HG03378 (cell line): ENCODE data around the gene ST3GAL4.

Source experiments
- ATAC-seq: cut with Tn5 transposase; IDR thresholded peaks from one replicate; pipeline ENCODE4 v1.9.1; 2021; ENCODE audit warnings: mild to moderate bottlenecking, moderate library complexity; ENCODE audit not compliant: unreplicated experiment

The ST3GAL4 gene

DNA sequence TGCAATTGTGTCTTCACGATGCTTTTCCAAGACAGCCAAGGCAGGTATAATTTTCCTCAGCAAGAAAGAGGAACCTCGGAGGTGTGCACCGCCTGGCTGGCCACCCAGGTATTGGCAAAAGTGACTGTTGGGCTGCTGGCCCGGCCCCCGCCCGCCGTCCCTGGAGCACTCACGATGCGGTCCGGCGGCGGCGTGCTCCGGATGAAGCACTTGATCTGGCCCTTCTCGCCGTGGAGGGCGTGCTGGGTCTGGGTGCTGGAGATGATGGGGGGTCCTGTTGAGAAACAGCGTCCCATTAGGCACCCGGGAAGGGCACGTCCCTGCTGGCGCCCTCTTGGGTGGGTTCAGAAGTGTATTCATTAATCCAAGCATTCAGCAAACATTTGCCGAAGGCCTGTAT, 84.8 kb downstream of the ST3GAL4 start:
- no peak for ATAC-seq

DNA sequence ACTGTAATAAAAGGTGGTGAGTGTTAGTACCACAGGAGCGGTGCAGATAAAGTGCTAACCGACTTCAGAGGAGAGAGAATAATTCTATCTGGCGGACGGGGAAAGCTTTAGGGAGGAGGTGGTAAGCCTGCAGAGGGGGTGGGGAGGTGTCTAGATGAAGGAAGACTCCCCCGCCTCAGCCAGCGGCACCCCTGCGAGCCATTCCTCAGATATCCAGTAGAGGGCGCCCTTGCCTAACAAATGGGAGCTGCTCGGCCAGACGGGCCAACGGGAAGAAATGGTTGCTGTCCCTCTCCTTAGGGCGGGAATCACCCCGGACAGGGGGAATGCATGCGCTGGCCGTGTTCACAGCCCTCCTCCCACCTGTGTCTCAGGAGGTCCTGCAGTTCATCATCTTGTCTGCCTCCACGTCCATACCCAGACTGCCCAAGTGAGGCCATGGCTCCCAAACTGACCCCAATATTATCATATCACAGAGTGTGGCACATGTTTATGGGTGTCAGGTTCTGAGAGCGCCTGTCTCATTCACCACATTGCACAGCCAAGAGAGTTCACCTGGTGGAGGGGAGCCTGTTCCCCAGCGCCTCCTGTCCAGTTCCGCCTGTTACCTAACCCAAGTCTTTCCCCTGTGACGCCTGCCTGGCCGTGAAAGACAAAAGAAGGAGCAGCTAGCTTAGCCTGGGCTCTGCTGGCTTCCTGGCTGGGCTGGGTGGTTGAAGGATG, 85.5 kb downstream of the ST3GAL4 start:
- peak; percentile 73 for ATAC-seq

DNA sequence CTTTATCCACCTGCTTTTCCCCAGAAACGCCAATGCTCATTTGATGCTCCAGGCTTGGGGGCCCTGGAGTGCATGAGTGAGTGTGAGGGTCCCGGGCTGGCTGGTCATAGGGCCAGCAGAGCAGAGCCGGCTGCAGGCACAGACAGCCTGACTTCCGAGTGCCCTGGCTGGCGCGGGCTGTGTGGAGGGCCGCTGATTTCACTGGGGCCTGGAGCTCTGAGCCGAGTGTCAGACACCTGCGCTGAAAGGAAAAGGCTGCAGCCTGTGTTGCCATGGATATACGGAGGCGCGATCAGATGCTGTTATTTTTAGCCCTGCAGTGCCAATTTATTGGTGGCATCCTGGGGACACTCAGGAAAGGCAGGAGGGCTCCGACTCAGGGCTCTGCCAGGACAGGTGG, 87.6 kb downstream of the ST3GAL4 start:
- ATAC-seq = no peak

DNA sequence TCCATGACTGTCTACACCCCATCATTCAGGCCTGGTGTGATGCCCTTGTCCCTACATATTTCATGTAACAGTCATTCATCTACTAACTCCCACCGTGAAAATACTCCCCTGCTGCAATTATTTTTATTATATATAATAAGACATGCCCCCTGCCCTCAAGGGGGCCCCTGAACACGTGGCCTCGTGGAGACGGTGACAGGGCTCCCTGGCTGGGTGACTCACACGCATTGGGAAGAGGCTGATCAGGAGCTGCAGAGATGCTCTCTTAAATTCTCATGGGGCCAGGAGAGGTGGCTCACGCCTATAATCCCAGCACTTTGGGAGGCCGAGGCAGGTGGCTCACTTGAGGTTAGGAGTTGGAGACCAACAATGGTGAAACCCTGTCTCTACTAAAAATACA, 88.6 kb downstream of the ST3GAL4 start:
- ATAC-seq = no peak

DNA sequence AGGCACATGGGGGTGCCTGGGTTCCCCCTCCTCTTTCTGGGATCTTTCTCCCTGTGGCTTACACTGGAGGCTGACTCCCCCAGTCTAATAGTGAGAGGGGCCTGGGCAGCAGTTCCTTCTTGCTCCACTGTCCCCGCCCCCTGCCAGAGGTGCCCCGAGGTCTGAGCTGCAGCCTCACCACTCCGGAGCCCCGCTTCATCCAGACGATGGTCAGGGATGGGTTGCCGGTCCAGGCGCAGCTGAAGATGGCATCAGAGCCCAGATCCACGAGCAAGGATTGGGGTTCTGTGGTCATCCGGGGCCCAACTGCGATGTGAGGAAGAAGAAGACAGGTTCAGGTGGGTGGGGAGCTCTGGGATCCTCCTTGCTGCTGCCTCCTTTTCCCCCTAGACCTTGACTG, 91.1 kb downstream of the ST3GAL4 start:
- no peak for ATAC-seq

DNA sequence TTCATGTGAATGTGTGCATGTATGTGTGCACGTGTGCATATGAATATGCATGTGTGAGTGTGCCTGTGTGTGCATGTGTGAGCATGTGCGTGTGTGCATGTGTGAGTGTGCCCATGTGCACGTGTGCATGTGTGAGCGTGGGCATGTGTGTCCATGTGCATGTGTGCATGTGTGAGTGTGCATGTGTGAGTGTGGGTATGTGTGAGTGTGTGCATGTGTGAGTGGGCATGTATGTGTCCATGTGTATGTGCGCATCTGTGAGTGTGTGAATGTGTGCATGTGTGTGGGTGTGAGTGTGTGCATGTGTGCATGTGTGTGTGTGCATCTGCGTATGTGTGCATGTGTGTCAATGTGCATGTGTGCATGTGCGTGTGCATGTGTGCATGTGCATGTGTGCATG, 94.7 kb downstream of the ST3GAL4 start:
- ATAC-seq = no peak

DNA sequence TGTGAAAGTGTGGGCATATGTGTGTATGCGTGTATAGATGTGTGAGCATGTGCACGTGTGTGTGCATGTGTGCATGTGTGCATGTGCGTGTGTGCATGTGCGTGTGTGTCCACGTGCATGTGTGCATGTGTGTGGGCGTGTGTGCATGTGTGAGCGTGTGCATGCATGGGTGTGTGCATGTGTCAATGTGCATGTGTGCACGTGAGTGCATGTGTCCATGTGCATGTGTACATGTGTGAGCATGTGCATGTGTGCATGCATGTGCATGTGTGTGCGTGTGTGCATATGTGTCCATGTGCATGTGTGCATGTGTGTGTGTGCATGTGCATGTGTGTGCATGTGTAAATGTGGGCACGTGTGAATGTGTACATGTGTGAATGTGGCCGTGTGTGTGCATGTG, 95.3 kb downstream of the ST3GAL4 start:
- no peak for ATAC-seq

DNA sequence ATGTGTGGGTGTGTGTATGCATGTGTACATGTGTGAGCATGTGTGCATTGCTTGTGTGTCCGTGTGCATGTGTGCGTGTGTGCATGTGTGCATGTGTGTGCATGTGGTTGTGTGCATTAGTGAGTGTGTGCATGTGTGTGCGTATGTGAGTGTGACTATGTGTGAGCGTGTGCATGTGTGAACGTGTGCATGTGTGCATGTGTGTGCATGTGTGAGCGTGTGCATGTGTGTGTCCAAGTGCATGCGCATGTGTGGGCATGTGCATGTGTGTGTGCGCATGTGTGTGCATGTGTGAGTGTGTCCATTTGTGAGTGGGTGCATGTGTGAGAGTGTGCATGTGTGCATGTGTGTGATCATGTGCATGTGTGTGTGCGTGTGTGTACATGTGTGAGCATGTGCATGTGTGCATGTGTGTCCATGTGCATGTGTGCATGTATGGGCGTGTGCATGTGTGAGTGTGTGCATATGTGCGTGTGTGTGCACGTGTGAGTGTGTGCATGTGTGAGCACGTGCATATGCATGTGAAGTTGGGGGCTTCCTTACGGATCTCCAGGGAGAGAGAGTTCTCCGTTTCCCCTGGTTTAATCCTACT, 95.8 kb downstream of the ST3GAL4 start:
- ATAC-seq = no peak

DNA sequence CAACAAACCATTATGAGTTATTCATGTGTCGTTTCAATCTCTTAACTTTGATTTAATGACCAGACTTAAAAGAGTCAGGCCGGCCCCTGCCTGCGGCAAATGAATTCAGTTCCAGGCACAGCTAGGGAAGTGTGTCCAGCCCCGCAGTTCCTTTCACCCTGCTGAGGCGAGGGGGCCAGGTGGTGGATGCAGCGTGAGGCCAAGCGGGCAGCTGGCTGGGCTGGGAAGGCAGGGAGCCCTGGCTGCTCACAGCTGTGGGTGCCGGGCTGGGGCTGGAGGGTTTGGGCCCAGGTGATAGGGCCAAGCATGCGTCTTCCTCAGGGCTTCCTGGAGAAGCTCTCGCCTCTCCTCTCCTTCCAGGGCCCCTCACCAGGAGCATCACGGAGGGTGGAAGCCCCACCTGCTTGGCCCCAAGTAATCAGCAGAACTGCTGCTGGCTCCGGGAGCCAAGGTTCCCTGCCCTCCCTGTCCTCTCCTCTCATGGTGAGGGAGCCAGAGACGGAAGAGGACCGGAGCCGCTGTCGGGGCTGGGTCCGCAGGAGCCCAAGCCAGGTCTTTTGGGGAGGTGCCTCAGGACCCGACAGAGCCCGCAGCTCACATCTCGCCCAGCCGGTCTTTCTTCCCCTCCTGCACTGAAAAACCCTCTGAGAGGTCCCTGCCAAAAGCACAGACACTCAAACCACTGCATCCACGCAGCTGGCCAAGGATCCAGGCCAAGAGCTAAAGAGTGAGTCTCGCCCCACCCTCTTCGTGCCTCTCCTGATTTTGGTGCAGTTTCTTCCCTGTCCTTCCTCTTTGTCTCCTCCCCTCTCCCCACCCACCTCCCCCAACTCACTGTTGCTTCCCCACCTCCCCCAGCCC, 97.0 kb downstream of the ST3GAL4 start:
- ATAC-seq = no peak

DNA sequence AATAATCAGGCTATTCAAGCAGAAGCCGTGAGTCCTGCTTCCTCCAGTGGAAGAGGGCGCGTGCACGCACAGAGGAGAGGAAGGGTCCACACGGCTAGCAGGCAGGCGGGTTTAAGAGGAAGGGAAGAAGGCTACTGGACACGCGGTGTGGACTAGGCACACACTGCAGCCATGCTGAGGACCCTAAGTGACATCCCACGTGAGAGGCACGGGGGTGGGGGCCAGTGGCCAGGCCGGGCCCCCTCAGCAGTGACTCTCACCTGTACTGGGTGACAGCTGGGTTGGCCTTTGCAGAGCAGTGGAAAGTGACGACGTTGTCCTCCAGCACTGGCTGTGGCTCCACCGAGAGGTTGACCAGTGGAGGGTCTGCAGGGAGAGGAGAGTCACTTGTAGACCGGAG, 100.6 kb downstream of the ST3GAL4 start:
- no peak for ATAC-seq

DNA sequence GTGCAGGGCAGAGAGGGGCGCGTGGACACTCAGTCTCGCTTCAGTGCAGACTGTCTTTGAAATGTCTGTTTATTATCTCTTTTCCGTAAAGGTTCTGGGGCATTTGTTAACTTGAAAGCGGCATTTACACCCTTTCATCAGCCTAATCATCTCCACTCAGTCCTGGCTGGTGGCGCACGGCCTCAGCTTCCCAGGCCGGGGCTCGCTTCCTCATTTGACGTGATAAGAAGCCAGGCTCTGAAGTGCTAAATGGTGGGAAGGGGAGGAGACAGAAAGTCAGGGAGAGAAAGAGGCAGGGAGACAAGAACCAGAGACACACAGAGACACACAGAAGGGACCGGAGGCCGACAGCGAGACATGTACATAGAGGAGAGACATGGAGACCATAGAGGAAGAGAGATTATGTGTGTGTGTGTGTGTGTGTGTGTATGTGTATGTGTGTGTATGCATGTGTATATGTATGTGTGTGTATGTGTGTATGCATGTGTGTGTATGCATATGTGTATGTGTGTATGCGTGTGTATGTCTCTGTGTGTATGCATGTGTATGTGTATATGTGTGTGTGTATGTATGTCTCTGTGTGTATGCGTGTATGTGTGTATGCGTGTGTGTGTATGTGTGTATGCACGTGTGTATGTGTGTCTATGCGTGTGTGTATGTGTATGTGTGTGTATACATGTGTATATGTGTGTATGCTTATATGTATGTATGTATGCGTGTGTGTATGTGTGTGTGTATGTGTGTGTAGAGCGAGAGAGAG, 101.5 kb downstream of the ST3GAL4 start:
- ATAC-seq = no peak

DNA sequence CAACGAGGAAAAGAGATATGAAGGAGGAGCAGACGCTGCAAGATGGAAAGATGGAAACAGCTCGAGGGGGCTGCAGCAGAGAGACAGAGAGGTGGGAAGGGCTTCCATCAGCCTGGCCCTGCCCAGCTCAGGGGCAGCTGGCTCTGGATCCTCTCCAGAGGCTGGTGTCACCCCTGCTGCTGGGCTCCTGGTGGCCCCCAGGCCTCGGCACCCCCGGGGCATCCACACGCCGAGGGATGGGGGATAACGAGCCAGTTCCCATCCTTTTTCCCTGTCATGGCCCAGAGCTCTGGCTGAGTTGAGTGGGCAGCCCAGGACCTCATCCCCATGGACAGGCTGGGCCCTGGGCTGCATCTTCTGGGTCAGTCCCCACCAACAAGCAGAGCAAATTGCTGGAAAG, 102.3 kb downstream of the ST3GAL4 start:
- ATAC-seq = no peak

DNA sequence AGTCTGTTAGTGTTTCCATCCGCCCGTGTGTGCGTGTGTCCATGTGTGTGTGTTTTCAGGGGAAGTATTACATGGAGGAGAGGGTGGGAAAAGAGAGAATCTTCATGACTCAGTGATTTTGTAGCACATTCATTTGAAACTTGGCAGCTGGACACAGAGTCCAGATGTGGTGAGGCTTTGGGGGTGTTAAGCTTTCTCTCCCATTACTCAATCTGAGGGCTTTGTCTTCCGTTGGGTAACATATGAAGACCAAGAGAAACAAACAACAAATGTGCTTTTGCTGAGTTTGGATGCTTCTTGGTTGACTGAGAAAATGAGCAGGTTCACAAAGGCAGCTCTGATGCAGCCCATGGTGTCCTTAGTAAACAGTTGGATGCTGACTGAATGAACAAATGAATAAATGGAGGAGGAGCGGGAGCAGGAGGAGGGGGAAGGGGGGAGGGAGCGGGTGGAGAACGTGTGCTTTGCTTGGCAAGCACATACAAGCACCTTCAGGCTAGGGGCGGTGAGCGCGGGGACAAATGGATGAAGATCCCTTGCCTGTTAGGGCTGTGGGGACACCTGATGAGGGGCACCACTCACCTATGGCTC, 104.3 kb downstream of the ST3GAL4 start:
- no peak for ATAC-seq

DNA sequence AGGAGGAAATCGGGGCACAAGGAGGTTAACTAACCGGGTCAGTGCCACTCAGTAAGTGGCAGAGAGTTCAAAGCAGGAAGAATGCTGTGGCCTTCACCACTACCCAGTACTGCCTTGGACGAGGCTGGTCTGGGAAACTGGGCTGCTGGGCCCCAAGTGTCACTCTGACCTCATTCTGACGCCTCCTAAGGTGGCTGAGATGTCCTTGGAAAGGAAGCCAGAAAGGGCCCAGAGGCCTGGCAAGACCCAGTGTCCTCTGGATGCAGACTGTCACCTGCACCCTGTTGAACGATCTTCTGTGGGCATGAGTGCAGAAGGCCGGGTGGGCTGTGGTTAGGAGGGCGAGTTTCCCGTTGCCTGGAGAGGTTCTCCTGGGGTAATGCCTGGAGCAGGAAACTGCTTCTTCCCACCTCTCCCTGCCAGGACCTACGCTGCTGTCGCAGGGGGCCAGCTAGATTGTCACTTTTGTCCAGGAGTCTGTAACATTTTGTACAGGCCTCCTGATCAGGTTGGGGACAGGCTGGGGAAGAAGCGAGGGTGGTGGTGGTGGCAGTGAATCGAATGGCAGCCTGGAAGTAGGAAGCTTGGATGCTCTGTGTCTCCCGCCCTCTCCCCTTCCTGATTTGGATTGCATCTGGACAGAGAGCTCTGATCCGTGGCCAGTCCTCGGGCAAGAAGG, 105.1 kb downstream of the ST3GAL4 start:
- ATAC-seq = no peak

DNA sequence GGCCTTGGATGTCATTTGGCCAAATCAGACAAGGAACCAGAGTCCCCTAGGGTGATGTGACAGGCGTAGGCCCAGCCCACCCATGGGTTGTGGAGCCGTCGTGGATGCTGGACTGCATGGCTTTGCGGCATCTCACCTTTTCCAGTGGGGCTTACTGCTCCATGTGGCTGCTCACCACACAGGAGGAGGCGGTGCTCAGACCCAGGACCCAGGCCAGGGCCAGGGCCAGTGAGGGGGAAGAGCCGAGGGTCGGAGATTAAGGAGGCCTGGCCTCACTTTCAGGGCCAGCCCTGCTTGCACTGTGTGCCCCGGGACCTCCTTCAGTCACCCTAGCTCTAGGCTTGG, 105.6 kb downstream of the ST3GAL4 start:
- ATAC-seq = no peak

DNA sequence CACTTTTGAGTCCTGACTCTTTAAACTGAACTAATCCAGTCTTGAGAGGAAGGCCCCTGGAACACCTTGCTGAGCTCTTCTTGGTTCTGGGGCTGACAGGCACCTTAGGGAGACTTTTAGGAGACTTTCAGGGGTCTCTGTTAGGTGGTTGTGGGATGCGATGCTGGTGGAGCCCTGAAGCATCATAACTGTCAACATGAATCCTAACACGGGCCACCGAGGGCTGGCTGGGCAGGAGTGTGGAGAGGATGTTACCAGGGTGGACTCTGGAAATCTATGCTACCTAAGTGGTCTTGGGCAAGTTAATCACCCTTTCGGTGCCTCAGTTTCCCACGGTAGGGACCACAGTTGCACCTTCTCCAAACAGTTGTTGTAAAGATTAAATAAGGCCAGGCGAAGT, 106.5 kb downstream of the ST3GAL4 start:
- no peak for ATAC-seq

DNA sequence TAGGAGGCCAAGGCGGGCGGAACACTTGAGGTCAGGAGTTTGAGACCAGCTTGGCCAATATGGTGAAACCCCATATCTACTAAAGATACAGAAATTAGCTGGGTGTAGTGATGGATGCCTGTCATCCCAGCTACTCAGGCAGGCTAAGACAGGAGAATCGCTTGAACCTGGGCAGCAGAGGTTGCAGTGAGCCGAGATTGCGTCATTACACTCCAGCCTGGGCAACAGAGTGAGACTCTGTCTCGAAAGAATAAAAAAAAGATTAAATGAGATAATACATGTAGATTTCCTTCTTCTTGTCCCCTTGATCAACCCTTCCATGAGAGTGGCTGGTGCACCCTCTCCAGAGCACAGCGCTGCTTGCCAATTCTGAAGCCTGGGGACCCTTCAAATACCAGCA, 106.9 kb downstream of the ST3GAL4 start:
- ATAC-seq = no peak
